ENCODE results near the gene RYR1.
"Not testable (repeated sequence)": the region's sequence is repeated elsewhere in the genome, so short reads cannot be mapped to it uniquely, and the experiment has no call there.

The RYR1 gene

DNA sequence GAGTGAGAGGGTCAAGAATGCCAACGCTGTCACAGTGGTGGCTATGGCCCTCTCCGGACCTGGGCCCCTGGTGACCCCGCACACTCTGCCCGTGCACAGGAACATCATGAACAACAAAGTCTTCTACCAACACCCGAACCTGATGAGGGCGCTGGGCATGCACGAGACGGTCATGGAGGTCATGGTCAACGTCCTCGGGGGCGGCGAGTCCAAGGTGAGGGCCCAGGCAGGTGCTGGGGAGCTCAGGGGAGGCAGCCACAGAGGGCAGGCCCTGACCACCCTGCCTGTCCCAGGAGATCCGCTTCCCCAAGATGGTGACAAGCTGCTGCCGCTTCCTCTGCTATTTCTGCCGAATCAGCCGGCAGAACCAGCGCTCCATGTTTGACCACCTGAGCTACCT is 62.6 kb downstream of the RYR1 start:
- DNase-seq: no peak

- no peak for DNase-seq
These were observed 63.4 kb downstream of the RYR1 start for GRCh38 chr19:38496603-38497487.

GRCh38 chr19:38497907-38498306 is 64.4 kb downstream of the RYR1 start:
- no peak for DNase-seq

DNA sequence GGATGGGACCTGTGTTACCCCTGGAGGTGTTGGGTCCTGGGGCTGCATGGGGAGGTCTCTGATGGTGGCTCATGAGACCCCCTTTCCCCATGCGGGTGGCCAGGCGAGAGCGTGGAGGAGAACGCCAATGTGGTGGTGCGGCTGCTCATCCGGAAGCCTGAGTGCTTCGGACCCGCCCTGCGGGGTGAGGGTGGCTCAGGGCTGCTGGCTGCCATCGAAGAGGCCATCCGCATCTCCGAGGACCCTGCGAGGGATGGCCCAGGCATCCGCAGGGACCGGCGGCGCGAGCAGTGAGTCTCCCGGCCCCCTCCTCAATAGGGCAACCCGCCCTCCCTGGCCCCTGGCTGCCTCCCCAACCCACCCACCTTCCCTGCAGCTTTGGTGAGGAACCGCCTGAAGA is 66.0 kb downstream of the RYR1 start:
- no peak for DNase-seq

- DNase-seq: no peak
These were observed 67.0 kb downstream of the RYR1 start for GRCh38 chr19:38500450-38500849.

DNA sequence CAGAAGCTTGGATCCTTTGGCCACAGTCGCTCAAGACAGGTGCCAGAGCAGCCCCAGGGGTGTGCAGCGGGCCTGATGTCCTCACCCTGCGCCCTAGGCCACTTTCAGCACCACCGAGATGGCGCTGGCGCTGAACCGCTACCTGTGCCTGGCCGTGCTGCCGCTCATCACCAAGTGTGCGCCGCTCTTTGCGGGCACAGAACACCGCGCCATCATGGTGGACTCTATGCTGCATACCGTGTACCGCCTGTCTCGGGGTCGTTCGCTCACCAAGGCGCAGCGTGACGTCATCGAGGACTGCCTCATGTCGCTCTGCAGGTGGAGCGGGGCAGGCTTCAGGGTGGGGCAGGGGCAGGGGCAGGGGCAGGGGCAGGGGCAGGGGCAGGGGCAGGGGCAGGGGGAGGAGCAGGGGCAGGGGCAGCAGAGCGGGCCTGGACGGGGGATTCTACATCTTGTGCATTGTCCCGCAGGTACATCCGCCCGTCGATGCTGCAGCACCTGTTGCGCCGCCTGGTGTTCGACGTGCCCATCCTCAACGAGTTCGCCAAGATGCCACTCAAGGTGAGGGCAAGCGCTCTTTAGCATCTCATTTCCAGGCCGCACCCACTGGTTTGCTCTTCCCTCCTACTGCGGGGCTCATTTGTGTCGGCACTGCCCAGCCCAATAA is 69.1 kb downstream of the RYR1 start:
- no peak for DNase-seq

GRCh38 chr19:38503077-38503410 is 69.6 kb downstream of the RYR1 start:
- DNase-seq: no peak

DNA sequence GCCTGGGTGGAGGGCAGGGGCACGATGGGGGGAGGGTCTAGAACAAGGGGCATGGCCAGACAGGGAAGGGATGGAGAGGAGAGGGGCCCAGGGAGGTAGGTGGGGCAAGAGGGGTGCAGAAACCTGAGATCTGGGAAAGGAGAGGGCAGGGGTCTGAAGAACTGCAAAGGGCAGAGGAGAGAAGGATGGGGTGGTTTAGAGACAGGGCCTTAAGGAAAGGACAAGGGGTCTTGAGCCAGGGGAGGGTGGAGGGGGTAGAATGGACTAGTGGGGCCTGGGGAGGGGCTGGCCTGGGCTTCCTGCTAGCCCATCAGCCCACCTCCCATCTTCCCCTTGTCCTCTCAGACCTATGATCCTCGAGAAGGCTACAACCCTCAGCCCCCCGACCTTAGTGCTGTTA is 72.5 kb downstream of the RYR1 start:
- no peak for DNase-seq

DNA sequence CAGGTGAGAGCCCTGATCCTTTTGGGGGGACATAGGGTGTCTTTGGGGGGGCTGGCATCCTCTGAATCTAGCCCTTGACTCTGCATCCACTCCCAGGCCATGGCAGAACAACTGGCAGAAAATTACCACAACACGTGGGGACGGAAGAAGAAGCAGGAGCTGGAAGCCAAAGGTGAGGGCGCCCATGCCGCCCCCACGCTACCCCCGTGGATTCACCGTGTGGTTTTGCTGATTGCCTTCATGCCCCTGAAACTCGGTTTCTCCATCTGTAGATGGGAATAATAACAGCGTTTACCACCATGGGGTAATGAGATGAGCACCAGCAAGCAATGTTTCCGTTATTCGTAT is 72.9 kb downstream of the RYR1 start:
- no peak for DNase-seq

- DNase-seq: peak; percentile 93
These were observed 73.4 kb downstream of the RYR1 start for GRCh38 chr19:38506723-38507550.

GRCh38 chr19:38507551-38508127 is 74.1 kb downstream of the RYR1 start:
- DNase-seq: no peak

DNA sequence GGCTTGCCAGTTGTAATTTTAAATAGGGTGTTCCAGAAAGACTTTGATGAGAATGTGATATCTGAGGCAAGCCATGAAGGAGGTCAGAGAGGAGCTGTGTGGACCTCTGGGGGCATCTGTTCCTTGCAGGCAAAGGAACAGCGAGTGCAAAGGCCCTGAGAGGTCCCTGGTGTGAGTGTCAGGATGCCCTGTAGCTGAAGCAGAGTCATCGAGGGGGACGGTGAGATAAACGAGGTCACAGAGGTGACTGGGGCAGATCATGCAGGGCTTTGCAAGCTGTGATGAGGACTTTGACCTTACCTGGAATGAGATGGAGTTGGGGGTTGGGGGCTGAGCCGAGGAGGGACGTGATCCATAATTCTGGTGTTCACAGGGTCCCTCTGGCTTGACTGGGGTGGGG is 75.0 kb downstream of the RYR1 start:
- DNase-seq: no peak

DNA sequence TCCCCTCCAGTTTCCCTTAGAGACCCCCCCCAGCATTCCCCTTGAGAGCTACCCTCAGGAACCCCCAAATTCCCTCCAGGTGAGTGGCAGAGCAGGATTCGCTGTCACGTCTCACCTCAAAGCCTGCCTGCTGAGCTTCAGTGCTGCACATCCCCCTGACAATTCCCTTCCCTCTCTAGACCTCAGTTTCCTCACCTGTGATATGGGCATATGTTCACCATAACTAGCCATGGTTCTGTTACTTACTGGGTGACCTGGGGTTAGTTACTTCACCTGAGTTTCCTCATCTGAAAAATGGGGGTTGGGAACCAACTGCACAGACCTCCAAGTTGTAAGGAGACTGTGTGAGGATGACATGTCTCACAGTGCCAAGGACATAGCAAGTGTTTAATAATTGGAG is 75.5 kb downstream of the RYR1 start:
- DNase-seq: no peak

DNA sequence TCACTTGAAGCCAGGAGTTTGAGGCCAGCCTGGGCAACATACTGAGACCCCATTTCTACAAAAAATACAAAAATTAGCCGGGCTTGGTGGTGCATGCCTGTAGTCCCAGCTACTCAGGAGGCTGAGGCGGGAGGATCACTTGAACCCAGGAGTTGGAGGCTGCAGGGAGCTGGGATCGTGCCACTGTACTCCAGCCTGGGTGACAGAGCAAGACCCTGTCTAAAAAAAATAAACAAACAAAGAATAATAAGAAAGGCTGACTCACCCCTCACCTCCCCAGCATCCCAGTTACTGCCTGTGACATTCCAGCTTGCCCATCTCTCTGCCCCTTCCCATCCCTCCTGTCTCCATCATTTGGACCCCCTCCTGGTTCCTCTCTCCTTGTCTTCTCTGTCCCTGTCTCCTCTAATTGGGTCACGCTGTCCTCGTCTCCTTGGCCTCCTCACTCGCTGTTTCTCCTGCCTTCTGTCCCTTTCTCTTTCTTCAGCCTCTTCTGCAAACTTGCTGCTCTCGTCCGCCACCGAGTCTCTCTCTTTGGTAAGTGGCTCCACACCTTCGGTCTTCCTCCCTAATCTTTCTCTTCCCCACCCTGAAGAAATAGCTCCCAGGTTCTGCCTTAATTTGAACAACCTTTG is 77.7 kb downstream of the RYR1 start:
- no peak for DNase-seq

GRCh38 chr19:38512277-38512676 is 78.8 kb downstream of the RYR1 start:
- no peak for DNase-seq

- not testable (repeated sequence) for DNase-seq
These were observed 79.7 kb downstream of the RYR1 start for GRCh38 chr19:38513156-38513555.

DNA sequence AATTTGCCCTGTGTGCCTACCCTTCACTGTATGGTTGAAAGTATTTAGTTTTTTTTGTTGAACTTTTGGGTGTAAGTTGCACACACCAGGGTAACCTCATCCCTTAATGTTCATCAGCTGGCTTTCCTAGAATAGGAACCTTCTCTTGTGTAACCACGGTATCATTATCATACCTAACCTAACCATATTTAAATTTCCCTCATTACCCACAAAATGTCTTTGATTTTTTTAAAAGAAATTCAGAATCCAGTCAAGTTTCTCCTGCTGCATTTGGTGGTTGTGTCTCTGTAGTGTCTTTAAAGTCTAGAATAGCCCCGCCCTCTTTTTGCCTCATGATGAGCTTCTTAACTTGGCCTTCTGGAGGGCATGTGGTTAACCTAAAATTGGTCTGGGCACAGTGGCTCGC is 80.3 kb downstream of the RYR1 start:
- peak; percentile 23 for DNase-seq

GRCh38 chr19:38514812-38515633 is 81.5 kb downstream of the RYR1 start:
- peak; percentile 89 for DNase-seq

- DNase-seq: no peak
These were observed 82.4 kb downstream of the RYR1 start for GRCh38 chr19:38515896-38516295.

DNA sequence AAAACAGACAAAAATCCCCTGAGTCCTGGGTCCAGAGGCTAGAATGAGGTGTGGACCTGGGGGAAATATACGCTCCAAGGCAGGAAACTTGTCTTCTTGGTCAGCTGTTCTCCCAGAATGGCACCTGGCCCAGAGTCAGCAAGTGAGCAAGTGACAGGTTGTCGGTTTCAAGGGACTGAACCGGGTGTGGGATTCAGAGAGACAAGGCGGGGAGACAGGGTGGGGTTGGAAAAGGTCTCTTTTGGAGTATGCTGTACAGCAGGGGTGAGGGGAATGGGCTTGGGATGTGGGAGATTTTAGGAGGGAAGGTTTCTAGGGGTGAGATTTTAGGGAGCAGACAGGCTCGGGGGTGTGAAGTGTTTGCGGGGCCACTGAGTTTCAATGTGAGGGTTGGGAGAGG is 83.3 kb downstream of the RYR1 start:
- DNase-seq: no peak

DNA sequence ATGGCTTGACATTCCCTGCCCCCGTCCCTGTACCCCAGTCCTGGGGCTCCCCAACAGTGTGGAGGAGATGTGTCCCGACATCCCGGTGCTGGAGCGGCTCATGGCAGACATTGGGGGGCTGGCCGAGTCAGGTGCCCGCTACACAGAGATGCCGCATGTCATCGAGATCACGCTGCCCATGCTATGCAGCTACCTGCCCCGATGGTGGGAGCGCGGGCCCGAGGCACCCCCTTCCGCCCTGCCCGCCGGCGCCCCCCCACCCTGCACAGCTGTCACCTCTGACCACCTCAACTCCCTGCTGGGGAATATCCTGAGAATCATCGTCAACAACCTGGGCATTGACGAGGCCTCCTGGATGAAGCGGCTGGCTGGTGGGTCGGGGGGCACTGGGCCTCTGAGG is 83.8 kb downstream of the RYR1 start:
- DNase-seq: no peak

GRCh38 chr19:38517980-38518379 is 84.5 kb downstream of the RYR1 start:
- not testable (repeated sequence) for DNase-seq
